GM19467 (cell line): ENCODE data around the gene OGFR.

Experiments
- ATAC-seq: cut with Tn5 transposase; IDR thresholded peaks from one replicate; pipeline ENCODE4 v1.9.1; 2021; ENCODE audit warnings: mild to moderate bottlenecking, moderate library complexity; ENCODE audit not compliant: unreplicated experiment

The OGFR gene

DNA sequence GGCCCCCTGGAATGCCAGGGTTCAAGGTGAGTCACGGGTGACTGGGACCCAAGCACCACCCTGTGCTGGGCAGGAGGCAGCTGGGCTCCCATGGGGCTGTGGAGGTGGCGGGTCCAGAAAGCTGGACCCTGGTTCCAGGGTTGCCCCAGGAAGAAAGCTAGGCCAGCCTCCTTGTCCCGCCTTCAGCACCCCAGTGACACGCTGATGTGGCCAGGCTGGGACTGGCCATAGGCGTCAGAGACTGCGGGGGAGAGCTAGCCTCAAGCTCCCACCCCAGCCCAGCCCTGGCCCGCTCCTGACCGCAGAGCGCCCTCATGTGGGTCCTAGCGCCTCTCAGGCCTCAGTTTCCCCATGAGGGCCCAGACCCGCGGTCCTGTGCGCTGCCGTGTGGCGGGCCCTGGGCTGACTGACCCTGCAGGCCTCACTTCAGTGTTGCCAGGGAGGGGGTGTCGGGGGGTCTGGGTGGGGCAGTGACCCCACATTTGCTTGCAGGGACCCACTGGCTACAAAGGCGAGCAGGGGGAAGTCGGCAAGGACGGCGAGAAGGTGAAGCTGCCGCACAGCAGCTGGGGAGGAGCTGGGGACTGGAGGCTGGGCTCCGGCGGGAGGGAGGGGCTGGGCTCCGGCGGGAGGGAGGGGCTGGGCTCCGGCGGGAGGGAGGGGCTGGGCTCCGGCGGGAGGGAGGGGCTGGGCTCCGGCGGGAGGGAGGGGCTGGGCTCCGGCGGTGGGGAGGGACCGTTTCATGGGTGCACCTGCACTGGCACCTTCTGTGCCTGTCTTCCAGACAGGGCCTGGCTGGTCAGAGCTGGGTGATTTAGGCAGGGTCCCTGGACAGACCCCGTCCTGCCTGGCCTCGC lies 20.1 kb downstream of the OGFR start:
- ATAC-seq = no peak

- no peak for ATAC-seq
Observed at GRCh38 chr20:62825333-62825985, 20.8 kb downstream of the OGFR start.

DNA sequence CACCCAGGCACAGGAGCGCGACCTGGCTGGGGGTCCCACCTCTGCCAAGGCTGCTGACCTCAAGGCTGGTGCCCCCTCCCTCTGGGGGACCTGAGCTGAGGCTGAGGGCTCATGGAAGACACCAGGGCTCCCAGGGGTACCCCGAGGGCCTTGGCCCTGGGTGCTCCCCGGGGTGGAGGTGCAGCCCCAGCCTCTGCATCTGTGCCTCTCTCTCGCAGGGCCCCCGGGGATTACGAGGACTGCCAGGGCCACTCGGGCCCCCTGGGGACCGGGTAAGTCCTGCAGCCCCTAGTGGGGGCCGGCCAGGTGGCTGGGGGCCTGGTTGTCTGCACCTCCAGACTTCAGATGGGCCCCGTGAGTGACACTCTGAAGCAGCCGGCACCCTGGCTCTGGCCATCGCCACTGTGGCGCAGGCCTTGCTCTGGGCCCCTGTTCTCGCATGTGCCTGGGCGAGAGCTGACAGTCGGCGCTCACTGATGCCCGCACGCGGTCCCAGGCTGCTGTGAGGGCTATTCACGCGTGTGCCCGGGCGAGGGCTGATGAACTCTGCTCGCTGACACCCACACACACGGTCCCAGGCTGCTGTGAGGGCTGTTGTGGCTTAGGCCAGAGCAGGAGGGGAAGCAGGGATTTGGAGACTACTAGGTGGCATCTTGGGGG lies 21.5 kb downstream of the OGFR start:
- no peak for ATAC-seq

DNA sequence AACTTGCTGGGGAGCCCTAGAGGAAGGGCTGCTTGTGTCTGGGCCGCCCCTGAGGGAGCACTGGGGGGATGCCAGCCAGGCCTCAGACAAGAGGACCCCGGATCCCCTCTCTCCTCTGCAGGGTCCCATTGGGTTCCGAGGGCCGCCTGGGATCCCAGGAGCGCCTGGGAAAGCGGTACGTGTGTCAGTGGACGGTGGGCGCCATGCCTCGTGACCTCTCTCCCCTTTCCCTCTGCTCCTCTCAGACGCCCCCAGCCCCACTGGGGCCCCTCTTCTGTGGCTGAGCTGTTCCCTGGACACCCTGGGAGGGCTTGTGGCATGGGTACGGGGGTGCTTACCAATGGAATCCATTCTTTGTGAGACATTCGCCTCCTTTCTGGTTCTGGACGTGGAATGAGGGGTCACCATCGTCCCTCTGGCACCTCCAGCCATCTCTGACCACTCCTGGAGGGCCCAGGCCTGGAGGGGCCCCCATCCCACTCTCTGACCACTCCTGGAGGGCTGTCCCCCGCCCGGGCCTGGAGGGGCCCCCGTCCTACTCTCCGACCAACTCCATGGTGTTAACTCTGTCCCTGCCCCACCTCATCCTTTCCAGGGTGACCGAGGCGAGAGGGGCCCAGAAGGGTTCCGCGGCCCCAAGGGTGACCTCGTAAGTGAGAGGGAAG lies 22.1 kb downstream of the OGFR start:
- no peak for ATAC-seq

DNA sequence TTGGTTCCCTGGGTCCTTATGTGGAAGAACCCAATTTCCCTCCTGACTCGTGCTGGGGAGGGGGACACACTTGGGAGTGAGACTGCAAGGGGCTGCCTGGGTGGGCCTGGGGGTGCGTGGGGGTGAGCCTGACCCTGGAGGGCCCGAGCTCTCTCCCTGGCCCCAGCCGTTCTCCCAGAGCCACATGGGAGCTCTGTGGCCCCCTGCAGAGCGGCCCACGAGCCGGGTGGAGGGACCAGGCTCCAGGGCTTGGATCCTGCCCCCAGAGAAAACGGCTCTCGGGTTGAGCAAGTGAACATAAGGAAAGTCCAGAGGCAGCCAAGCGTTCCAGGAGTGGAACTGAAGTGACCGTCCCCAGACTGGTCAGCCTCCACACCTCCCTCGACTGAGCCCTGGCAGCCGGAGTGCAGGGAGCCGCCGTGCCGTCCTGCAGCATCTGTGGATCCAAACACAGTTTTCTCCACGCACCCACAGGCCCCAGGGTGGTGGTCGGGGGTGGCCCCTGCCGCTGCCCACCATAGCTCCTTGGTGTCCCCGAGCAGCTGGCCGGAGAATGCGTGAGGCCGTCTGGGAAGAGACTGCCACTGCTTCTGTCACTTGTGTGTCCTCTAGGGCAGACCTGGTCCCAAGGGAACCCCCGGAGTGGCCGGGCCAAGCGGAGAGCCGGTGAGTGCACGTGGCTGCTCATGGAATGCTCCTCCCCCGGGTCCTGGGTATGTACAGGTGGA lies 22.8 kb downstream of the OGFR start:
- no peak for ATAC-seq

GRCh38 chr20:62828051-62828450 lies 23.4 kb downstream of the OGFR start:
- no peak for ATAC-seq

GRCh38 chr20:62828511-62829230 lies 24.0 kb downstream of the OGFR start:
- no peak for ATAC-seq

DNA sequence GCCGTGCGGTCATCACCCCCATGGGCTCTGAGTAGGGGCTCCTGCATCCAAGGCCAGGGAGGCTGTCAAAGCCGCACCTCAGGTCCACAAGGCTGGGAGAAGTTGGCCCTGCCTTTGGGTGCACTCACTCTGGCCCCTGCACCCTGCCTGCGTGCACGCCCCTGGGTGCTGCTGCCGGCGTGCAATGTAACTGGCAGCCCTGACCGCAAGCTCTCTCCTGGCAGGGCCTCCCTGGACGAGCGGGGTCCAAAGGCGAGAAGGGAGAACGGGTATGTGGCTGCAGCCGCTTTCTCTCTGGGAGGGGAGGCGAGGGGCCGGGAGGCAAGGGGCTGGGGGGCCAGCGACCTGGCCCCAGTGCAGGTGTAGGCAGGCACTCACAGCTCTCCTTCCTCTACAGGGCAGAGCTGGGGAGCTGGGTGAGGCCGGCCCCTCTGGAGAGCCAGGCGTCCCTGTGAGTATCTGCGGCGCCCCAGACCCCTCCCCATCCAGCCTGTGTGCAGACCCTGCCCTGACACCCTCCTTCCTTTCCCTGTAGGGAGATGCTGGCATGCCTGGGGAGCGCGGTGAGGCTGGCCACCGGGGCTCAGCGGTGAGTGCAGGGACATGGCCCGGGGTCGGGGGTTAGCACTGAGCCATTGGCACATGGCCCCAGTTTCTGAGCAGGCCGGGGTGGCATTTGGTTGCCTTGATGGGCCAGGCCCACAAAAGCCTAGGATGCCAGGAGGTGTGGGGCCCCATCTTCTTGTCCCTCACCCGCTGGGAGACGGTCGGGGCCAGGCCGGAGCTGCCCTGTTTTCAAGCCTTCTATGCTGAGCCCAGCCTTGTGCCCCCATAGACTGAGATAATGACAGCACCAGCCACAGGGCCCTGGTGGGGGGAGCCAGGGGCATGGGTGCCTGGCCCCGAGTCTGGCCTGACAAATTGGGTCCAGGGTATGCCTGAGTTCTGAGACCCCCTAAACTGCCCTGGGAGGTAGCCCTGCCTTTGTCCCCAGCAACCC lies 24.9 kb downstream of the OGFR start:
- ATAC-seq = no peak

GRCh38 chr20:62830251-62830650 lies 25.6 kb downstream of the OGFR start:
- ATAC-seq = no peak

GRCh38 chr20:62830821-62831220 lies 26.2 kb downstream of the OGFR start:
- no peak for ATAC-seq

DNA sequence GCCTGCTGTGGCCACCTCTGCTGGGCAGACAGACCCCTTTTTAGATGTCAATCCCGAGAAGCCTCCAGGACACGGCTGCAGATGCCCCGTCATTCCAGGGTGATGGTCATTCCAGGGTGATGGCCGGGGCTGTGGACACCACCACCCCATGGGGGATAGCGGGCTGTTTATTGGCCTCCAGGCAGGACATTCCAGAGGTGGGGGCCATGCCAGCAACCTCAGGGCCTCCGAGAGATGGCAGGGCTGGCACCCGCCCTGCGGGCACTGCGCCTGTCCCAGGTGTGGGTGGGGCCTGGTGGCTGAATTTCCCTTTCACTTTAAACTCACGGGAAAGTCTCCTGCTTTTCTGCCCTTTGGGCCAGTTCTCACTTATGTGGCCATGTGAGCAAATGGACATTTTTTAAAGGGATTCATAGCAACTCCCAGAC lies 26.7 kb downstream of the OGFR start:
- no peak for ATAC-seq

GRCh38 chr20:62831854-62832211 lies 27.2 kb downstream of the OGFR start:
- no peak for ATAC-seq

DNA sequence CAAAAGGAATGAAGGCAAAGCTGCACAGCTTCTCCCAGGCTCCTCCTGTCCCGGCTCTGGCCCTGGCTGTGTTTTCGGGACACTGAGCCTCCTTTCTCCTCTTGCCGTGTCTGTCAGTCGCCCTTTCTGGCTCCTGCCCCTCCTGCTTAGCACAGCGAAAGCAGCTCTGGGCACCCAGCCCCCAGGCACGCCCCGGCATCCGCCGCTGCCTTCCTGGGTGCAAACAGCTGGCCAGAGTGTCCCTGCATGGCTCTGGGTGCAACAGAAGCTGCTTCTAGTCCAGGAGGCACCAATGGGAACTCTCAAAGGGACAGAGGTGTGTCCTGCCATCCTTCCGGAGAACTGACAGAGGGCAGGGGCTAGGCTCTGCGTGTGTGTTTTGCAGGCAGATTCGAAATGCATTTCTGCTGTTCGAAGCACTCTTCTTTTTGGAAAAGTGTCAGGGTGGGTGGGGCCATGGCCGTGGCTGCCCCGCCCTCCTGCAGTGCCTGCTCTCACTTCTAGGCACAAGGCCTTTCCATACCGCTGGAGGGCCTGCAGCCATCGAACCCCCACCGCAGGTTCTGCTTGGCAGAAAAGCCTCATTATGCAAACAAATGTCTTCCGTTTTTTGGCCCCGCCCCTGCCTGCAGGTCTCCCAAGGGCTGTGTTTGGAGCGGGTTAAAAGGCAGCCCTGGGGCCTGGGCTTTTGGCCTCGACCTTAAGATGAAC lies 27.7 kb downstream of the OGFR start:
- no peak for ATAC-seq

DNA sequence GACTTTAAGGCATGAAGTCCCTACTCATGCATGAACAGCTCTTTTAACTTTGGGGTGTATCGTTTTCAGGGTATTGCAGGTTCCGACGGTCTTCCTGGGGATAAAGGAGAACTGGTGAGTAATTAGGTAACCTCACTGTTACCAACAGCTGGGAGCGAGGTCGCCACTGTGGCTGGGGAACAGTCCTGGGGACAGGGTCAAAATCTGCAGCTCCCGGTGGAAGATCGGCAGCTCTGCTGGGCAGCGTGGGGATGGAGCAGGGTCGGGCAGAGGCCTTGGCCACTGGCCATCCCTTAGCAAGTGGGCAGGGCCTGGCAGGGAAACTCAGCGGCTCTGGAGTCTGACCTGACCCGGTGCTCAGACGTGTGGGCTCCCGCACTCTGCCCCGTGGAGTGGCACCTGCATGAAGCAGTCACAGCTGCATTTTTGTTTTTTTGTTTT lies 28.3 kb downstream of the OGFR start:
- no peak for ATAC-seq

DNA sequence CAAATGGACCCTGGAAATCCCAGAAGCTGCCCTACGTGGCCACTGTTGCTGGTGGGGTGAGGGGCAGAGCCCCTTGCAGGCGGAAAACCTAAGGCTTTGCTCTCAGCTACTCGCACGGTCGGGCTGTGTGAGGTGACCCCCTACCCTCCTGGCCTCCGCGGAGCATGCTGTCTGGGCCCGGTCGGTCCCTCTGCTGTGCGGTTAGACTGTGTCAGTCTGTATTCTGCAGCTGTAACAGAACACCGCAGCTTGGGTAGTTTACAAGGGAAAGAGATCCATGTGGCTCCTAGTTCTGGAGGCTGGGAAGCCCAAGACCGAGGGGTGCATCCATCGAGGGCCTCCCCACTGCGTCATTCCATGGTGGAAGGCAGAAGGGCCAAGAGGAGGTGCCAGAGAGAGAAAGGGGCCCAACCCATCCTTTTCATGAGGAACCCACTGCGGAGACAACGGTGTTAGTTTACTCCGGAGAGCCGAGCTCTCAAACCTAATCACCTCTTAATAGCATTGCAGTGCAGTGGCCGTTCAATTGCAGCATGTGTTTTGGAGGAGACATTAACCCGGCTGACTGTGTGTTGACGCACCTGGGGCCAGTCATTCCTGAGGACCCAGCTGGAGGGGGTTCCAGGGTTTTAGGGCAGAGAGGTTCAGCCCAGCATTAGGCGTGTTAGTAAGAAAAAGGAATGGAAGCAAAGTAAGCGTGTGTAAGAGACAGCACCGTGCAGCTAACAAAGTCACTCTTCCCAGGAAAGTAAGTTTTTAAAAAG lies 30.5 kb downstream of the OGFR start:
- no peak for ATAC-seq

GRCh38 chr20:62835931-62836861 lies 31.6 kb downstream of the OGFR start:
- ATAC-seq = no peak
